Neuron (in vitro differentiated cells): Measurements from ENCODE around the gene RSBN1L.

ENCODE experiments used
- H2AFZ ChIP-seq: one replicate; pipeline ENCODE4 v1.6.1; 2013; ENCODE audit warnings: low read depth, mild to moderate bottlenecking, inconsistent platforms, low read length, moderate library complexity
- H3K27me3 ChIP-seq: one replicate; pipeline ENCODE4 v1.6.1; 2013; ENCODE audit warnings: low read length; ENCODE audit not compliant: insufficient read depth
- H3K36me3 ChIP-seq: one replicate; pipeline ENCODE4 v1.6.1; 2013; ENCODE audit warnings: low read length; ENCODE audit not compliant: insufficient read depth
- H3K4me1 ChIP-seq: one replicate; pipeline ENCODE4 v1.6.1; 2013; ENCODE audit warnings: low read length; ENCODE audit not compliant: insufficient read depth
- H3K4me3 ChIP-seq: 2 replicates; pipeline ENCODE4 v1.5.1; 2013; ENCODE audit warnings: mild to moderate bottlenecking, low read length, moderate library complexity
- H3K9me3 ChIP-seq: one replicate; pipeline ENCODE4 v1.6.1; 2013; ENCODE audit warnings: low read length

The RSBN1L gene

GRCh38 chr7:77746164-77746823 is 50.0 kb downstream of the RSBN1L start:
- peaks cover 6% of the 10 kb centered on the region for H3K9me3 ChIP-seq
- peaks cover 19% of the 10 kb centered on the region for H3K36me3 ChIP-seq
- no peaks in the 10 kb centered on the region for H3K27me3 ChIP-seq
- H3K4me3 ChIP-seq = no peak overlapping the region
- no peaks in the 10 kb centered on the region for H3K4me1 ChIP-seq
- H2AFZ ChIP-seq = no peak overlapping the region

GRCh38 chr7:77746824-77747165 is 50.5 kb downstream of the RSBN1L start:
- Histone ChIP-seq H2AFZ (no peak overlapping the region), H3K9me3 (peaks cover 6% of the 10 kb centered on the region), H3K4me1 (no peaks in the 10 kb centered on the region), H3K27me3 (no peaks in the 10 kb centered on the region), H3K4me3 (no peak overlapping the region), H3K36me3 (peaks cover 23% of the 10 kb centered on the region)

GRCh38 chr7:77747178-77747577 is 50.9 kb downstream of the RSBN1L start:
- no peak overlapping the region for H2AFZ ChIP-seq
- H3K4me3 ChIP-seq = no peak overlapping the region
- H3K9me3 ChIP-seq = peaks cover 6% of the 10 kb centered on the region
- H3K36me3 ChIP-seq = peaks cover 26% of the 10 kb centered on the region
- no peaks in the 10 kb centered on the region for H3K27me3 ChIP-seq
- H3K4me1 ChIP-seq = no peaks in the 10 kb centered on the region

- Histone ChIP-seq H3K4me3 (no peak overlapping the region), H2AFZ (no peak overlapping the region), H3K36me3 (peaks cover 28% of the 10 kb centered on the region), H3K27me3 (no peaks in the 10 kb centered on the region), H3K9me3 (peaks cover 6% of the 10 kb centered on the region), H3K4me1 (no peaks in the 10 kb centered on the region)
Observed at GRCh38 chr7:77747718-77748117, 51.5 kb downstream of the RSBN1L start.

GRCh38 chr7:77752016-77752415 is 55.8 kb downstream of the RSBN1L start:
- Histone ChIP-seq H3K9me3 (peaks cover 2% of the 10 kb centered on the region), H3K4me3 (no peak overlapping the region)

GRCh38 chr7:77753173-77753572 is 56.9 kb downstream of the RSBN1L start:
- H3K4me3 ChIP-seq = no peak overlapping the region
- H2AFZ ChIP-seq = no peak overlapping the region
- no peaks in the 10 kb centered on the region for H3K9me3 ChIP-seq
- peaks cover 28% of the 10 kb centered on the region for H3K36me3 ChIP-seq
- H3K4me1 ChIP-seq = no peaks in the 10 kb centered on the region
- no peaks in the 10 kb centered on the region for H3K27me3 ChIP-seq

More at GRCh38 chr7:77752016-77752415, 55.8 kb downstream of the RSBN1L start:
- no peaks in the 10 kb centered on the region for H3K27me3 ChIP-seq
- no peaks in the 10 kb centered on the region for H3K4me1 ChIP-seq
- no peak overlapping the region for H2AFZ ChIP-seq
- H3K36me3 ChIP-seq = peaks cover 28% of the 10 kb centered on the region

- H3K27me3 ChIP-seq = no peaks in the 10 kb centered on the region
- no peak overlapping the region for H3K4me3 ChIP-seq
- H3K4me1 ChIP-seq = no peaks in the 10 kb centered on the region
- no peaks in the 10 kb centered on the region for H3K36me3 ChIP-seq
- no peak overlapping the region for H2AFZ ChIP-seq
- H3K9me3 ChIP-seq = no peaks in the 10 kb centered on the region
Observed at GRCh38 chr7:77757589-77757988, 61.3 kb downstream of the RSBN1L start.

GRCh38 chr7:77759294-77759889 is 63.1 kb downstream of the RSBN1L start:
- H2AFZ ChIP-seq = no peak overlapping the region
- H3K4me1 ChIP-seq = no peaks in the 10 kb centered on the region
- no peaks in the 10 kb centered on the region for H3K27me3 ChIP-seq
- peaks cover 3% of the 10 kb centered on the region for H3K36me3 ChIP-seq
- no peak overlapping the region for H3K4me3 ChIP-seq
- H3K9me3 ChIP-seq = no peaks in the 10 kb centered on the region

GRCh38 chr7:77760809-77761453 is 64.7 kb downstream of the RSBN1L start:
- H3K27me3 ChIP-seq = no peaks in the 10 kb centered on the region
- peaks cover 7% of the 10 kb centered on the region for H3K36me3 ChIP-seq
- H3K4me1 ChIP-seq = no peaks in the 10 kb centered on the region
- no peak overlapping the region for H2AFZ ChIP-seq
- H3K9me3 ChIP-seq = no peaks in the 10 kb centered on the region
- no peak overlapping the region for H3K4me3 ChIP-seq

- Histone ChIP-seq H3K4me1 (no peaks in the 10 kb centered on the region), H3K36me3 (peaks cover 24% of the 10 kb centered on the region), H3K27me3 (no peaks in the 10 kb centered on the region), H3K4me3 (no peak overlapping the region), H2AFZ (no peak overlapping the region), H3K9me3 (no peaks in the 10 kb centered on the region)
Observed at GRCh38 chr7:77765481-77765880, 69.2 kb downstream of the RSBN1L start.

- no peak overlapping the region for H2AFZ ChIP-seq
- H3K27me3 ChIP-seq = no peaks in the 10 kb centered on the region
- H3K9me3 ChIP-seq = no peaks in the 10 kb centered on the region
- H3K36me3 ChIP-seq = peaks cover 26% of the 10 kb centered on the region
- no peak overlapping the region for H3K4me3 ChIP-seq
- no peaks in the 10 kb centered on the region for H3K4me1 ChIP-seq
Observed at GRCh38 chr7:77765906-77766800, 69.9 kb downstream of the RSBN1L start.

GRCh38 chr7:77766801-77767605 is 70.7 kb downstream of the RSBN1L start:
- Histone ChIP-seq H3K4me1 (no peaks in the 10 kb centered on the region), H3K4me3 (no peak overlapping the region), H2AFZ (no peak overlapping the region), H3K36me3 (peaks cover 29% of the 10 kb centered on the region), H3K9me3 (no peaks in the 10 kb centered on the region), H3K27me3 (no peaks in the 10 kb centered on the region)
